Omental fat pad (tissue), 4 donors: ENCODE measurements around the gene SLAMF7. TPM values are rescaled to one million over a fixed set of nuclear protein-coding genes. Genes with fewer than 3 reads are reported as not detected.
"Not testable (repeated sequence)": the region's sequence is repeated elsewhere in the genome, so short reads cannot be mapped to it uniquely, and the experiment has no call there.

Source experiments
- ATAC-seq: fragments of 150-250 bp; one replicate; pipeline ENCODE4 v1.9.1; 2016; ENCODE audit warnings: mild to moderate bottlenecking, moderate library complexity; ENCODE audit not compliant: low FRiP score
- DNase-seq: peaks from one replicate; pipeline ENCODE4 v3.0.0-alpha.2; 2019; ENCODE audit warnings: low spot score
- total RNA-seq, 4 donors: library from RNA; depleted of rRNA; stranded (reverse); fragments of >200 nt; gene quantifications; one replicate each; pipeline ENCODE4 v1.1.0, GENCODE V29; 2016
- TF ChIP-seq, protein P1 (sequence below), 3 donors: fragments of 450-650 bp; IDR thresholded peaks; one replicate each; pipeline ENCODE4 v1.5.1; 2016 to 2017; ENCODE audit warnings: antibody characterized with exemption in 3 of 3, mild to moderate bottlenecking in 3 of 3, moderate library complexity in 2 of 3

SLAMF7 gene
- total RNA-seq, 4 donors from 2014 or later: 1.1 to 3.2 (median 1.7) TPM

DNA sequence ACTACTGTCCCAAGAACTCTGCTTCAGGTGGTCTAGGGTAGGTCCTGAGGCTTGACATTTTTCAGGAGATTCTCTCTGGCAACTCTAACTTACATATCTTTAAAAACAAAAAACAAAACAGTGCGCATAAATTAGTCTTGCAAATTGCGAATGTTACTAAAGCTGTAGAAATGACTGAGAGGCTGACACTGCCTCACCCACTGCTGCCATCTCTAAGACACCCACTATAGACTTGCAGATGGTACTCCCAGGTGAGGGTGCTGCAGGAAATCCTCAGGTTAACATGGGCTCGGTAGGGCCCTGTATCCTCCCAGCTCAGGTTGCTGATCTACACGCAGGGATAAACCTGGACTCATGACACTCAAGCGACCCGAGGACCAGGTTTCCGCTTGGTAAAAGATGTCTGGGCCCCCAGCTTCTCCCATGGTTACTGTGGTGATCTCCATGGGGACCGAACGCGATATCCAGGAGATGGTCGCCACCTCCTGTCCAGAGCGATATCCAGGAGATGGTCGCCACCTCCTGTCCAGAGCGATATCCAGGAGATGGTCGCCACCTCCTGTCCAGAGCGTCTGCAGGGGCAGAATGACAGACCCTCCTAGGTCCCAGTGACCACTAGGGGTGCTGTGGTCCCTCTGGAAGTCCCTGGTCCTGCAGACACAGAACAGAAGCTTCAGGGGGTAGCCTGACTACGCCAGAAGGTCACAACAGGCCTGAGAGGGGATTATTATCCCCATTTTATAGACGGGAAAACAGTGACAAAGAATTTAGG, 40.8 kb downstream of the SLAMF7 start:
- TF ChIP-seq, protein P1, sequence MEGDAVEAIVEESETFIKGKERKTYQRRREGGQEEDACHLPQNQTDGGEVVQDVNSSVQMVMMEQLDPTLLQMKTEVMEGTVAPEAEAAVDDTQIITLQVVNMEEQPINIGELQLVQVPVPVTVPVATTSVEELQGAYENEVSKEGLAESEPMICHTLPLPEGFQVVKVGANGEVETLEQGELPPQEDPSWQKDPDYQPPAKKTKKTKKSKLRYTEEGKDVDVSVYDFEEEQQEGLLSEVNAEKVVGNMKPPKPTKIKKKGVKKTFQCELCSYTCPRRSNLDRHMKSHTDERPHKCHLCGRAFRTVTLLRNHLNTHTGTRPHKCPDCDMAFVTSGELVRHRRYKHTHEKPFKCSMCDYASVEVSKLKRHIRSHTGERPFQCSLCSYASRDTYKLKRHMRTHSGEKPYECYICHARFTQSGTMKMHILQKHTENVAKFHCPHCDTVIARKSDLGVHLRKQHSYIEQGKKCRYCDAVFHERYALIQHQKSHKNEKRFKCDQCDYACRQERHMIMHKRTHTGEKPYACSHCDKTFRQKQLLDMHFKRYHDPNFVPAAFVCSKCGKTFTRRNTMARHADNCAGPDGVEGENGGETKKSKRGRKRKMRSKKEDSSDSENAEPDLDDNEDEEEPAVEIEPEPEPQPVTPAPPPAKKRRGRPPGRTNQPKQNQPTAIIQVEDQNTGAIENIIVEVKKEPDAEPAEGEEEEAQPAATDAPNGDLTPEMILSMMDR (IDR thresholded peaks at IDR 0.05): no peak
- ATAC-seq (no peak), DNase-seq (no peak)

DNA sequence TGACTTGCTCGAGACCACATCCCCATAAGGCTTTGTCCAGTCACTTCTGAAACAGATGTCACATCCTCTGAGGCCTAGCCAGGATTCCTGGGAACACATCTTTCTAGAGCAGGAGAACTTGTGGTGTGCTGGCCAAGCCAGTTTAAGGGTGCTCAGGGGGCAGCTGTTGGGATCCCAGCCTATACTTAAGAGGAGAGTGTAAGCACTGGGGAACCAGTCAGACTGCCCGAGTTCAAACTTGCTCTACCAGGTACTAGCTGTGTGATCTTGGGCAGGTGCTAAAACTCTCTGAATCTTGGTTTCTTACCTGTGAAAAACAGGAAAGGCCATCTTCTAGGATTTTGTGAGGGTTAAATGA, 41.3 kb downstream of the SLAMF7 start:
- DNase-seq: no peak
- TF ChIP-seq, protein P1 (IDR thresholded peaks at IDR 0.05): no peak
- ATAC-seq: no peak

DNA sequence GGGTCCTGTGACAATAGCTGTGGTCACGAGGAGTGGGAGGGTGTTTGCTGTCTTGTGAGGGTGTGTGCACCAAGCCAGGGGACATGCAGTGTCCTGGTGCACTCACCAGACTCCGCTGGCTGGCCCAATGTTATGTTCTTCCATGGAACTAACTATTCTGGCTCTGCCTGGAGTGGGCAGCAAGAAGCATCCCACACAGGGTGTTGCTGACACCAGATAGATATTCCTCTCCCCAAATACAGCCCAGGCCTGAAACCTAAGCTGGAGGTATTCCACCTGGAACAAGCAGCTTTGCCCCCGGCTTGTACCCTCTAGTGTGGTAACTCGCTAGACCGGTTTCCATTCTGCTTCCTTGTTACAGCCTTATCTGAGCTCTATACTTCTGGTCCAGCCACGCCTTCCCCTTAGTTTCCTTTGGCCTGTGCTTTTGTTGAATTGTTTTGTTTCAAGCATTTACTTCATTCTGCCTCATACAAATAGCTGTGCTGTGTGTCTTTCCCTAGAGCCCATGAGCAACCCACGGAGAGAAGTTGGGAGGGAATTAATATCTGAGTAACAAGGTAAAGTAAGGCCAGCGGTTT, 42.2 kb downstream of the SLAMF7 start:
- TF ChIP-seq, protein P1 (IDR thresholded peaks at IDR 0.05): no peak
- ATAC-seq (no peak), DNase-seq (no peak)

DNA sequence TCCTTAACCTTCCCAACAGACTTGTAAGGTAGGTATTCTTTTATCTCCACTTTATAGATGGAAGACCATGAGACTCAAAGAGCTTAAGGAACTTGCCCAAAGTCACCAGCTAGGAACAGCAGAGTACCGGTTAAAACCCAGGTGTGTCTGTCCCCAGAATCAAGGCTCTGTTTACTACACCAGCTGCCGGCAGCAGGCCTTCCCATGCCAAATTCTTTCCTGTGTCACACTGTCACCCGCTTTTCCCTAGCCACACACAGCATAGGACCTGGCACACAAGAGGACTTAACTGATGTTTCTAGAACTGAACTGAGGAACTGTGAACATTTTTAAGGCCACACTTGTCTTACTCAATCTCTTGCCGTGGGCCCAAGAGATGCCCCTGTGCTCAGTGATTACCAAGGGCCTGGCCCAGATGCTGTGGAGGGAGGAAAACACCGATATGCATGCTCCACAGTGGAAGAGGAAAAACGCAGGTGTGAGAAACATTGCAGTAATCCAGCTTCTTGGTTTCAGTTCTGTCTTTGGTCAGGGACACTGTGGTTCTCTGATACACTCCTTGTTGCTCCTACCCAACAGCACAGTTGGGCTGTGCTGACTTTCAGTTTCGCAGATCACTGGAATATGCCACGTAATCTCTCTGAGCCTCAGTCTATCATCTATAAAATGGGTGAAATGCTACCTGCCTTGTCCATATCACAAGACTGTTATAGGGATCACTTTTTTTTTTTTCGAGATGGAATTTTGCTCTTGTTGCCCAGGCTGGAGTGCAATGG, 43.1 kb downstream of the SLAMF7 start:
- DNase-seq (no peak), ATAC-seq (no peak)
- TF ChIP-seq, protein P1 (IDR thresholded peaks at IDR 0.05): no peak

DNA sequence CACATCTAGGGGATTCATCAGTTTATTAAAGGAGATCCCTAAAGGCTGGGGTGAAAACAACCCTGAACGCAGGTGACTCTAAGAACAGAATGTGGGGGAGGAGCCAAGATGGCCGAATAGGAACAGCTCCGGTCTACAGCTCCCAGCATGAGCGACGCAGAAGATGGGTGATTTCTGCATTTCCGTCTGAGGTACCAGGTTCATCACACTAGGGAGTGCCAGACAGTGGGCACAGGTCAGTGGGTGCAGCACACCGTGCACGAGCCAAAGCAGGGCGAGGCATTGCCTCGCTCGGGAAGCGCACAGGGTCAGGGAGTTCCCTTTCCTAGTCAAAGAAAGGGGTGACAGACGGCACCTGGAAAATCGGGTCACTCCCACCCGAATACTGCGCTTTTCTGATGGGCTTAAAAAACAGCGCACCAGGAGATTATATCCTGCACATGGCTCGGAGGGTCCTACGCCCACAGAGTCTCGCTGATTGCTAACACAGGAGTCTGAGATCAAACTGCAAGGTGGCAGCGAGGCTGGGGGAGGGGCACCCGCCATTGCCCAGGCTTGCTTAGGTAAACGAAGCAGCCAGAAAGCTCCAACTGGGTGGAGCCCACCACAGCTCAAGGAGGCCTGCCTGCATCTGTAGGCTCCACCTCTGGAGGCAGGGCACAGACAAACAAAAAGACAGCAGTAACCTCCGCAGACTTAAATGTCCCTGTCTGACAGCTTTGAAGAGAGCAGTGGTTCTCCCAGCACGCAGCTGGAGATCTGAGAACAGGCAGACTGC, 44.1 kb downstream of the SLAMF7 start:
- not testable (repeated sequence) for DNase-seq, ATAC-seq

DNA sequence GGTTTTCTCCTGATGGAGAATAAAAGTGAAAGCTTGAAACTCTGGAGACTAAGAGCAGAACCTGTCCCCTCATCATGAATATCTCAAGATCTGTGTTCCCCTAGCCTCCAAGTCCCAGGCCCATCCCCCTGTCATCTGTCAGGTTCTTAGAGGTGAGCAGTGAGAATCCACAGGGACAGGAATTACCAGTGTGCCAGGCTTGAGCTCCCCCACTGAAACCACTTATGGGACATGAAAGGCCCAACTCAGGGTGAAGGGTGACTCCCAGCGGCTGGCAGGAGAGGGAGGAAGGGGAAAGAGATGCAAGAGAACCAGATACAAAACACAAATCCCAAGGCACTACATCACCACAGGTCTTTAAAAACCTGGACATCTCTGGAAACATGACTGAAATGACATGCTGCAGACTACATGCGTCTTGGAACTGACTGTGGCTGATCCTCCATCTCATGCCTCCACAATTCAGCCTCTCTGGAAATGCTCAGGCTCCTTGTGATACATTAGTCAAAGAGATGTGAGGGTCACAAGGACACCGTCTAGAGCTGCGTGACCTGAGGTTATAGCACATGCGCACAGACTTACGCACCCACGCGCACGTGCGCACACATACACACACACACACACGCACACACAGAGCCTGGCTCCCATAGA, 50.1 kb downstream of the SLAMF7 start:
- no peak for DNase-seq
- no peak for ATAC-seq
- TF ChIP-seq, protein P1 (IDR thresholded peaks at IDR 0.05): no peak
